Lower lobe of right lung (tissue), 2 donors: ENCODE results near the gene ATAD3A. TPM values are rescaled to one million over a fixed set of nuclear protein-coding genes. Genes with fewer than 3 reads are reported as not detected.

ENCODE experiments used
- ATAC-seq, 2 donors: fragments of 200-7000 bp; cut with Tn5 transposase; one replicate each; pipeline ENCODE4 v1.9.1; 2020 to 2022; ENCODE audit warnings: mild to moderate bottlenecking in 2 of 2, moderate library complexity in 2 of 2
- DNase-seq: peaks from one replicate; pipeline ENCODE4 v3.0.0-alpha.2; 2020
- H3K27ac ChIP-seq: fragments of 200-600 bp; one replicate; pipeline ENCODE4 v1.8.0; 2022
- H3K27me3 ChIP-seq: fragments of 200-600 bp; one replicate; pipeline ENCODE4 v1.8.0; 2022; ENCODE audit warnings: low read depth
- H3K36me3 ChIP-seq: fragments of 200-600 bp; one replicate; pipeline ENCODE4 v1.8.0; 2022; ENCODE audit warnings: mild to moderate bottlenecking
- H3K4me1 ChIP-seq: fragments of 200-600 bp; one replicate; pipeline ENCODE4 v1.8.0; 2022
- H3K4me3 ChIP-seq: fragments of 200-600 bp; one replicate; pipeline ENCODE4 v1.8.0; 2022; ENCODE audit warnings: mild to moderate bottlenecking
- H3K9me3 ChIP-seq: fragments of 200-600 bp; one replicate; pipeline ENCODE4 v1.8.0; 2022
- intact Hi-C: fragments of 100-400 bp; cut with DNase I; formaldehyde crosslinking; loops from one replicate; pipeline ENCODE4 v1.11.0; 2022
- total RNA-seq: library from RNA; stranded (reverse); fragmentation: NEBNext Ultra II Directional; extraction: Animal tissue kit (Norgen Biotek cat#: 25700); gene quantifications from one replicate; pipeline ENCODE4 v1.2.1, GENCODE V29; 2021
- TF ChIP-seq, protein P1 (sequence below): fragments of 200-600 bp; IDR thresholded peaks from one replicate; pipeline ENCODE4 v1.8.0; 2022; ENCODE audit warnings: antibody characterized with exemption, mild to moderate bottlenecking
- donor health status: DM: no; HTN: yes; CAD: no; lungs with severe emphysema.

Gene ATAD3A
- total RNA-seq, 1 donor from 2014 or later = 14.1 TPM

DNA sequence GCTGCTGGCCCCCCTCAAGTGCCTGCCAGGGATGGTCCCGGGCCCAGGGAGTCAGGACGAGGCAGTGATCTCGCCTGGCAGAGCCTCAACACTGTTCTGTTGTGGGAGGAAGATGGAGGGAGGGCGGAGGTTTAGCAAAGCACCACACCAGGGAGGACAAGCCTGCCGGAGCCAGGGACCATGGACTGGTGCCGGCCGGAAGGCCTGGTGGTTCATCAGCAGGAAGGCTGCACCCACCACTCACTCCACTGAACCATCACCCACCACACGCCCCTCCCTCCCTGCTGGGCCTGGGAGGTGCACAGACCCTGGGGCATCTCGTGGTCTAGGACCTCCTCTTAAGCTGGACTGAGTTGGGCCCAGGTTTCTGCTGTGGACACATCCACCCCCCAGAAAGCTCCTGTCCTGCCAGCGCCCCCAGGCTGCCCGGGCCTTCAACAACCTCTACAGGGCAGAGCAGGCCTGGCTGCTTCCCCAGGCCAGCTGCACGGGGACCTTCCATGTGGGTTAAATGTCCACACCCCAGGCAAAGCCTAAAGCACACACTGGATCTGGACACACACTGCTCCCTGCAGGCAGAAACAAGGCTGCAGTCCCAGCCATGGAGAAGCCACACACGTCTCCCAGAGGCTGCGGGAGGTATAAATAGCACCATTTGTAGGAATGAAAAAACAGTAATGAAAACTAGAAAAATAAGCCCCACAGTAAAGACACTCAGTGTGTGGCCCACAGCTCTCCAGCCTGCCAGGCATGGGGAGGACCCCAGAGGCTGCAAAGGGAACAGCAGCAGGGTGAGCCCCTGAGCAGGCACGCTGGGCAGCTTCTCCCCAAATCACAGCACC, 38.9 kb downstream of the ATAD3A start:
- no peak overlapping the region for H3K4me3 ChIP-seq
- no peaks in the 10 kb centered on the region for H3K9me3 ChIP-seq
- H3K36me3 ChIP-seq = peaks cover 11% of the 10 kb centered on the region
- no peak overlapping the region for H3K27ac ChIP-seq
- no peaks in the 10 kb centered on the region for H3K4me1 ChIP-seq
- TF ChIP-seq, protein P1, sequence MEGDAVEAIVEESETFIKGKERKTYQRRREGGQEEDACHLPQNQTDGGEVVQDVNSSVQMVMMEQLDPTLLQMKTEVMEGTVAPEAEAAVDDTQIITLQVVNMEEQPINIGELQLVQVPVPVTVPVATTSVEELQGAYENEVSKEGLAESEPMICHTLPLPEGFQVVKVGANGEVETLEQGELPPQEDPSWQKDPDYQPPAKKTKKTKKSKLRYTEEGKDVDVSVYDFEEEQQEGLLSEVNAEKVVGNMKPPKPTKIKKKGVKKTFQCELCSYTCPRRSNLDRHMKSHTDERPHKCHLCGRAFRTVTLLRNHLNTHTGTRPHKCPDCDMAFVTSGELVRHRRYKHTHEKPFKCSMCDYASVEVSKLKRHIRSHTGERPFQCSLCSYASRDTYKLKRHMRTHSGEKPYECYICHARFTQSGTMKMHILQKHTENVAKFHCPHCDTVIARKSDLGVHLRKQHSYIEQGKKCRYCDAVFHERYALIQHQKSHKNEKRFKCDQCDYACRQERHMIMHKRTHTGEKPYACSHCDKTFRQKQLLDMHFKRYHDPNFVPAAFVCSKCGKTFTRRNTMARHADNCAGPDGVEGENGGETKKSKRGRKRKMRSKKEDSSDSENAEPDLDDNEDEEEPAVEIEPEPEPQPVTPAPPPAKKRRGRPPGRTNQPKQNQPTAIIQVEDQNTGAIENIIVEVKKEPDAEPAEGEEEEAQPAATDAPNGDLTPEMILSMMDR = no peak
- no peaks in the 10 kb centered on the region for H3K27me3 ChIP-seq
- ATAC-seq (no peak), DNase-seq (no peak)
- intact Hi-C loops = no loop called here

GRCh38 chr1:1551524-1552262, 39.7 kb downstream of the ATAD3A start:
- Histone ChIP-seq H3K27ac (no peak overlapping the region), H3K4me1 (no peaks in the 10 kb centered on the region), H3K9me3 (no peaks in the 10 kb centered on the region), H3K27me3 (no peaks in the 10 kb centered on the region), H3K4me3 (no peak overlapping the region), H3K36me3 (peaks cover 5% of the 10 kb centered on the region)
- no peak for DNase-seq
- TF ChIP-seq, protein P1 = no peak
- intact Hi-C loops = no loop called here
- no peak for ATAC-seq

- Histone ChIP-seq H3K4me1 (no peaks in the 10 kb centered on the region), H3K36me3 (peaks cover 5% of the 10 kb centered on the region), H3K9me3 (no peaks in the 10 kb centered on the region), H3K27me3 (no peaks in the 10 kb centered on the region), H3K4me3 (no peak overlapping the region), H3K27ac (no peak overlapping the region)
- ATAC-seq (no peak), DNase-seq (no peak)
- intact Hi-C loops = no loop called here
- TF ChIP-seq, protein P1 = no peak
These were observed 40.3 kb downstream of the ATAD3A start for GRCh38 chr1:1552263-1552639.

DNA sequence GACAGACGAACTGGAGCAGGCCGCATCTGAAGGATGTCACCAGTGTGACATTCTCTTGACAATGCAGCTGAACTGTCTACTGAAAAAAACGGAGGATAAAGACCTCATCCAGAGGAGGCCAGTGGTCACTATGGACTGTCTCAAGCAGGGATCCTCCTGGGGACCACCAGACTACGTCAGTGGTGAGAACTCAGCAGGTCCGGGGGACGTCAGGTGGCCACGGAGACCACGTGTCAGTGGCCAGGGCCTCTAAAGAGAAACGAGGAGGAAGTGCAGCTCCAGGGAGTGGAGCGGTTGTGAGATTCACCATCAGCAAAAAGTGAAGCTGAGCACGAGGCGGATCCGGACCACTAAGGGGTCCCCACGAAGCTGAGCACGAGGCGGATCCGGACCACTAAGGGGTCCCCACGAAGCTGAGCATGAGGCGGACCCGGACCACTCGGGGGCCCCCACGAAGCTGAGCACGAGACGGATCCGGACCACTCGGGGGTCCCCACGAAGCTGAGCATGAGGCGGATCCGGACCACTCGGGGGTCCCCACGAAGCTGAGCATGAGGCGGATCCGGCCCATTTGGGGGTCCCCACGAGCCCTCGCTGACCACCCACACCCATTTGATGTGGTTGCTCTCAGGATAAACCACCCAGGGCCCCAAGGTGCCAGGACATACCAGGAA, 42.0 kb downstream of the ATAD3A start:
- H3K36me3 ChIP-seq = peaks cover 5% of the 10 kb centered on the region
- intact Hi-C loops = no loop called here
- TF ChIP-seq, protein P1 = no peak
- H3K27me3 ChIP-seq = no peaks in the 10 kb centered on the region
- H3K9me3 ChIP-seq = no peaks in the 10 kb centered on the region
- H3K4me1 ChIP-seq = no peaks in the 10 kb centered on the region
- no peak overlapping the region for H3K4me3 ChIP-seq
- no peak overlapping the region for H3K27ac ChIP-seq
- no peak for DNase-seq
- ATAC-seq = no peak

- Histone ChIP-seq H3K36me3 (peaks cover 5% of the 10 kb centered on the region), H3K4me3 (no peak overlapping the region), H3K4me1 (no peaks in the 10 kb centered on the region), H3K27ac (peak overlapping the region; percentile 11), H3K27me3 (no peaks in the 10 kb centered on the region), H3K9me3 (no peaks in the 10 kb centered on the region)
- intact Hi-C loops = no loop called here
- TF ChIP-seq, protein P1 = no peak
- DNase-seq (no peak), ATAC-seq (peak; percentile 3 to 4)
These were observed 42.6 kb downstream of the ATAD3A start for GRCh38 chr1:1554550-1554925.
